Spleen (tissue), 11 donors: ENCODE results near the gene ACVR1C. TPM values are rescaled to one million over a fixed set of nuclear protein-coding genes. Genes with fewer than 3 reads are reported as not detected.
A peak's percentile ranks its signal among the peaks of the same experiment; 100 is the strongest.

Experiments
- DNase-seq: peaks from one replicate; pipeline ENCODE4 v3.0.0-alpha.2; 2020
- H3K27ac ChIP-seq, 8 donors: fragments of 200-600 bp; sonication (generic) in 7 of 8; 1 replicate in 4 of 8; 2 replicates in 4 of 8; pipeline versions ENCODE4 v1.5.0 to v1.8.0; 2016 to 2021; ENCODE audit warnings: inconsistent platforms in 4 of 8, mild to moderate bottlenecking in 4 of 8, moderate library complexity in 1 of 8
- H3K27me3 ChIP-seq, 7 donors: fragments of 200-600 bp; sonication (generic) in 6 of 7; replicated peaks in 1 of 7; 1 replicate in 4 of 7; 2 replicates in 3 of 7; pipeline versions ENCODE4 v1.5.0 to v1.8.0; 2016 to 2021; ENCODE audit warnings: inconsistent platforms in 3 of 7, mild to moderate bottlenecking in 1 of 7
- H3K36me3 ChIP-seq, 6 donors: fragments of 200-600 bp; sonication (generic) in 5 of 6; 1 replicate in 4 of 6; 2 replicates in 2 of 6; pipeline versions ENCODE4 v1.5.0 to v1.8.0; 2016 to 2021; ENCODE audit warnings: inconsistent platforms in 2 of 6
- H3K4me1 ChIP-seq, 6 donors: fragments of 200-600 bp; sonication (generic) in 5 of 6; 1 replicate in 3 of 6; 2 replicates in 3 of 6; pipeline versions ENCODE4 v1.5.0 to v1.8.0; 2016 to 2021; ENCODE audit warnings: inconsistent platforms in 3 of 6
- H3K4me3 ChIP-seq, 8 donors: fragments of 200-600 bp; sonication (generic) in 7 of 8; 1 replicate in 4 of 8; 2 replicates in 4 of 8; pipeline versions ENCODE4 v1.5.0 to v1.8.0; 2016 to 2021; ENCODE audit warnings: inconsistent platforms in 4 of 8, mild to moderate bottlenecking in 4 of 8, moderate library complexity in 2 of 8
- H3K9me3 ChIP-seq, 8 donors: fragments of 200-600 bp; sonication (generic) in 7 of 8; 1 replicate in 4 of 8; 2 replicates in 4 of 8; pipeline versions ENCODE4 v1.5.0 to v1.8.0; 2016 to 2021; ENCODE audit warnings: inconsistent platforms in 4 of 8
- POLR2A ChIP-seq, 3 donors: fragments of 450-650 bp; IDR thresholded peaks; one replicate each; pipeline ENCODE4 v1.5.1; 2017; ENCODE audit warnings: antibody characterized with exemption in 3 of 3, mild to moderate bottlenecking in 1 of 3
- POLR2AphosphoS5 ChIP-seq, 3 donors: sonication (generic); formaldehyde crosslinking; IDR thresholded peaks; one replicate each; pipeline ENCODE4 v1.5.1; 2017; ENCODE audit warnings: antibody characterized with exemption in 3 of 3
- WGBS, 5 donors: extraction: QIAGEN DNeasy Blood & Tissue Kit in 3 of 5; methylation state at CpG; one replicate each; pipeline versions ENCODE4 v1.1.5 to v1.1.7; 2013 to 2018; 5-methylcytosine and 5-hydroxymethylcytosine counted together
- intact Hi-C: fragments of 100-400 bp; cut with DNase I; formaldehyde crosslinking; loops from one replicate; pipeline ENCODE4 v1.15.0; 2023; ENCODE audit warnings: low total_unique reads
- polyA plus RNA-seq, 3 donors: library from polyadenylated mRNA; stranded (reverse); fragments of 200-250 nt; gene quantifications; one replicate each; pipeline ENCODE4 v1.2.1, GENCODE V29; 2013
- total RNA-seq, 7 donors: library from RNA; depleted of rRNA in 3 of 7; stranded (reverse); fragments of >200 nt in 3 of 7; fragmentation: NEBNext Ultra II Directional in 4 of 7; extraction: Animal tissue kit (Norgen Biotek cat#: 25700) in 4 of 7; gene quantifications; one replicate each; pipeline versions ENCODE4 v1.1.0 to v1.2.1, GENCODE V29; 2016 to 2021
- TF ChIP-seq, protein P1 (sequence below), 11 experiments: fragments of 200-600 bp in 7 of 11; fragments of 450-650 bp in 4 of 11; sonication (generic) in 4 of 11; IDR thresholded peaks in 8 of 11; conservative IDR thresholded peaks in 3 of 11; 1 replicate in 7 of 11; 2 replicates in 4 of 11; pipeline versions ENCODE4 v1.4.0 to v1.8.0; 2016 to 2021; ENCODE audit warnings: antibody characterized with exemption in 11 of 11, inconsistent platforms in 4 of 11, mild to moderate bottlenecking in 1 of 11
- donor health status: healthy with polysubstance abuse.
- donor health status: DM: no; HTN: no; CAD: no; lungs with moderate emphysema.
- donor health status: DM: no; HTN: no; CAD: no.
- donor health status: Bipolar disorder and iron deficiency.
- donor health status: healthy.
- donor health status: DM: no; HTN: no; CAD: no.
- donor health status: DM: yes; HTN: yes; CAD: no.

The ACVR1C gene
- total and polyA plus RNA-seq, 10 donors, result 0.03 to 1.4 (median 0.39) TPM

GRCh38 chr2:157504623-157505022 is 124.0 kb downstream of the ACVR1C start:
- 89 to 92% (median 91%) methylated on average over 4 of the region's 4 CpGs for WGBS, 5 donors

DNA sequence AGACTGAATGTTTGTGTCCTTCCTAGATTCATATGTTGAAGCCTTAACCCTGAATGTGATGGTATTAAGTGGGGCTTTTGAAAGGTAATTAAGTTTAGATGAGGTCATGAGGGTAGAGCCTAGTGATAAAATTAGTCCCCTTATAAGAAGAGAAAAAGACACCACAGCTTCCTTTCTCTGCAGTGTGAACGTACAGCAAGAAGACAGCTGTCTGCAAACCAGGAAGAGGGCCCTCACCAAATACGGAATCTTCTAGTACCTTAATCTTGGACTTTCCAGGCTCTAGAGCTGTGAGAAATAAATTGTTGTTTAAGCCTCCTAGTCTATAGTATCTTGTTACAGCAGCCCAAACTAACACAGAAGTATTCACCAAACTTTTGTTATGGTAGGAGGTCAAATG is 127.6 kb downstream of the ACVR1C start:
- H3K4me3 ChIP-seq, result no peak overlapping the region

More at GRCh38 chr2:157504623-157505022, 124.0 kb downstream of the ACVR1C start:
- Histone ChIP-seq H3K27me3 (no peaks in the 10 kb centered on the region), H3K9me3 (peaks cover 0 to 14% (median 6%) of the 10 kb centered on the region in 8 donors), H3K27ac (no peak overlapping the region), H3K36me3 (no peaks in the 10 kb centered on the region), H3K4me3 (no peak overlapping the region), H3K4me1 (peaks cover 0 to 17% (median 0%) of the 10 kb centered on the region in 6 donors)
- intact Hi-C loops, result loop anchor here (5.0 to 10.0 kb wide), 2 partner anchors 90 to 503 kb away; no protein-coding TSS in a partner anchor
- no peak for TF ChIP-seq POLR2A (IDR thresholded peaks at IDR 0.05)
- TF ChIP-seq, protein P1, sequence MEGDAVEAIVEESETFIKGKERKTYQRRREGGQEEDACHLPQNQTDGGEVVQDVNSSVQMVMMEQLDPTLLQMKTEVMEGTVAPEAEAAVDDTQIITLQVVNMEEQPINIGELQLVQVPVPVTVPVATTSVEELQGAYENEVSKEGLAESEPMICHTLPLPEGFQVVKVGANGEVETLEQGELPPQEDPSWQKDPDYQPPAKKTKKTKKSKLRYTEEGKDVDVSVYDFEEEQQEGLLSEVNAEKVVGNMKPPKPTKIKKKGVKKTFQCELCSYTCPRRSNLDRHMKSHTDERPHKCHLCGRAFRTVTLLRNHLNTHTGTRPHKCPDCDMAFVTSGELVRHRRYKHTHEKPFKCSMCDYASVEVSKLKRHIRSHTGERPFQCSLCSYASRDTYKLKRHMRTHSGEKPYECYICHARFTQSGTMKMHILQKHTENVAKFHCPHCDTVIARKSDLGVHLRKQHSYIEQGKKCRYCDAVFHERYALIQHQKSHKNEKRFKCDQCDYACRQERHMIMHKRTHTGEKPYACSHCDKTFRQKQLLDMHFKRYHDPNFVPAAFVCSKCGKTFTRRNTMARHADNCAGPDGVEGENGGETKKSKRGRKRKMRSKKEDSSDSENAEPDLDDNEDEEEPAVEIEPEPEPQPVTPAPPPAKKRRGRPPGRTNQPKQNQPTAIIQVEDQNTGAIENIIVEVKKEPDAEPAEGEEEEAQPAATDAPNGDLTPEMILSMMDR (IDR thresholded peaks at IDR 0.05 in 8 of 11, conservative IDR thresholded peaks at IDR 0.05 in 3 of 11), result no peak
- no peak for TF ChIP-seq POLR2AphosphoS5 (IDR thresholded peaks at IDR 0.05)
- DNase-seq, result no peak

DNA sequence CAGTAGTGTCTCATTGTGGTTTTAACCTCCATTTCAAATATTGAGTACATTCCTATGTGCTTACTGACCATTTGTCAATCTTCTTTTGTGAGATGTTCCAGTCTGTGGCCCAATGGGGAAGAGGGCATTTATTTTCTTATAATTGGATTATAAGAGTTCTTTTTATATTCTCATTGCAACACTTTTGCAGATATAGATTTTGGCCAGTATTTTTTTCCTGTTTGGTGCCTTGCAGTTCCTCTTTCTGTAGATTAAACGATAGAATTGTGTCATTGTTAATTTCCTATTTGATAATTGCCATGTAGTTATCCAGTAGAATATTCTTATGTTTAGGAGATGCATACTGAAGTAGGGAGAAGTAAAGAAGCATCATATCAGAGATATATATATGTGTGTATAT is 128.3 kb downstream of the ACVR1C start:
- no peak overlapping the region for H3K4me3 ChIP-seq
- peaks cover 0 to 4% (median 0%) of the 10 kb centered on the region in 8 donors for H3K9me3 ChIP-seq
- no peaks in the 10 kb centered on the region for H3K36me3 ChIP-seq
- DNase-seq, result no peak
- intact Hi-C loops, result loop anchor here (5.0 to 10.0 kb wide), 2 partner anchors 94 to 507 kb away; no protein-coding TSS in a partner anchor
- H3K4me1 ChIP-seq, result peaks cover 0 to 15% (median 0%) of the 10 kb centered on the region in 6 donors
- WGBS, 5 donors, result 9 to 40% (median 20%) methylated on average over 1 of the region's 1 CpG
- no peaks in the 10 kb centered on the region for H3K27me3 ChIP-seq
- no peak overlapping the region for H3K27ac ChIP-seq
- no peak for TF ChIP-seq POLR2AphosphoS5 (IDR thresholded peaks at IDR 0.05)

More for the DNA sequence above, 127.6 kb downstream of the ACVR1C start:
- Histone ChIP-seq H3K4me1 (peaks cover 0 to 15% (median 0%) of the 10 kb centered on the region in 6 donors), H3K27ac (no peak overlapping the region), H3K27me3 (no peaks in the 10 kb centered on the region), H3K36me3 (no peaks in the 10 kb centered on the region), H3K9me3 (peaks cover 0 to 10% (median 3%) of the 10 kb centered on the region in 8 donors)
- TF ChIP-seq POLR2AphosphoS5 (IDR thresholded peaks at IDR 0.05), result no peak
- no peak for DNase-seq
- intact Hi-C loops, result loop anchor here (5.0 to 10.0 kb wide), 2 partner anchors 94 to 506 kb away; no protein-coding TSS in a partner anchor
- WGBS, 5 donors, result 13 to 30% (median 17%) methylated on average over 2 of the region's 2 CpGs

DNA sequence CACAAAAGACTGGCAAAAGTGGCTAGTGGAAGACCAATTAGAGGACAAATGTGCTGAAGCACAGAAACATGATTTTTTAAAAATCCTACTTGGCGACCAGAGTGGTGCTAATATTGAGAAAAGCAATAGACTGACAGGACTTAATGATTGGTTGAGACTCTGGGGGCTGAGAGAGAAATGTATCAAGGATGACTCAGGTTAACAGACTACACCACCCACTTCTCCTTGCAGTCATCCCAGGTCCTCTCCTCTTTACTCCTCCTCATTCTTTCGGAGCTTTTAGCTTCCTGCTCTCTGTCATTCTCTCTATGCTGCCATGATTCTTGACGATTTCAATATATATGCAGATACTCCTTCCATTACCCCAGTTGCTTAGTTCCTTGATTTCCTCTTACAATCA is 130.2 kb downstream of the ACVR1C start:
- intact Hi-C loops, result no loop called here
- DNase-seq, result no peak
- Histone ChIP-seq H3K36me3 (no peaks in the 10 kb centered on the region), H3K27ac (no peak overlapping the region), H3K27me3 (no peaks in the 10 kb centered on the region), H3K9me3 (no peaks in the 10 kb centered on the region), H3K4me1 (peaks cover 0 to 15% (median 0%) of the 10 kb centered on the region in 6 donors), H3K4me3 (no peak overlapping the region)
- WGBS, 5 donors, result 79 to 92% (median 84%) methylated on average over 3 of the region's 3 CpGs
- TF ChIP-seq POLR2AphosphoS5 (IDR thresholded peaks at IDR 0.05) (no peak), POLR2A (IDR thresholded peaks at IDR 0.05) (no peak)
- TF ChIP-seq, protein P1 (IDR thresholded peaks at IDR 0.05 in 8 of 11, conservative IDR thresholded peaks at IDR 0.05 in 3 of 11), result no peak

DNA sequence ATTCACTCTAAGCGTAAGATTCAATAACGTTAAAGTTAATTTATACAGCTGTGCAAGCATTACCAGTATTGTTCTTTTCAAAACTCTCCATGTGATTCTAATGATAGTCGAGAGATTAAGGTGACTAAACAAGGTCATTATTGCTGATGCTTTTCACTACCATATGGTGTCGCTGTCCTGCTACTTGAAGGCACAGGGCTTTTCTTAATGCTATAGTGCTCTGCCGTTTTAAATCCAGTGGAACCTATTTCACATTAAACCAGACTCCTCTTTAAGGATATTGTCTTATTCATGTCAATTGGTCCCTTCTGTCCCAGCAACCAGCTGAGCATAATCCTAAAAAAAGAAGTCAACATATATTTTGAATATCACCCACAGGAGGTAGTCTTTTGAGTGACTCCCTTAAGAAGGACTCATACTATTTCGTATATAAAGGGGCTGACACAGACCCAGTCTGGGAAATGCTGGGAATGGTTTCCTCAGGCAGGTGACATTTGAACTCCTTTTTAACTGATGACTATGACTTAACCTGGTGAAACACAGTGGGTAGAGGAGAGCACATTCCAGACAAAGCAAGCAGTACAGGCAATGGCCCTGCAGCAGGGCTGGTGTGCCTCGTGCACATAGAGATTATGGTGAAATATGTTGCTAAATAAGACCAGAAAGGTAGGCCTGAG is 130.9 kb downstream of the ACVR1C start:
- intact Hi-C loops, result no loop called here
- no peaks in the 10 kb centered on the region for H3K36me3 ChIP-seq
- TF ChIP-seq, protein P1 (IDR thresholded peaks at IDR 0.05 in 8 of 11, conservative IDR thresholded peaks at IDR 0.05 in 3 of 11), result peak; percentile 17 to 74 (median 56)
- no peak for TF ChIP-seq POLR2AphosphoS5 (IDR thresholded peaks at IDR 0.05)
- TF ChIP-seq POLR2A (IDR thresholded peaks at IDR 0.05), result no peak
- 24 to 31% (median 29%) methylated on average over 7 of the region's 7 CpGs for WGBS, 5 donors
- H3K27ac ChIP-seq, result no peak overlapping the region
- peaks cover 0 to 20% (median 0%) of the 10 kb centered on the region in 6 donors for H3K4me1 ChIP-seq
- DNase-seq, result no peak
- H3K9me3 ChIP-seq, result no peaks in the 10 kb centered on the region
- H3K4me3 ChIP-seq, result no peak overlapping the region
- no peaks in the 10 kb centered on the region for H3K27me3 ChIP-seq
